HUES48 (cell line): Measurements from ENCODE around the gene ZMYND11.

Experiments used
- H3K27ac ChIP-seq: one replicate; pipeline ENCODE4 v1.7.0; 2013; ENCODE audit warnings: low read depth, low read length, inconsistent platforms
- H3K27me3 ChIP-seq: 2 replicates; pipeline ENCODE4 v1.6.1; 2013; ENCODE audit warnings: mild to moderate bottlenecking, low read length; ENCODE audit not compliant: control insufficient read depth, insufficient read depth
- H3K36me3 ChIP-seq: 2 replicates; pipeline ENCODE4 v1.6.1; 2013; ENCODE audit warnings: low read length; ENCODE audit not compliant: control insufficient read depth, insufficient read depth
- H3K4me1 ChIP-seq: 2 replicates; pipeline ENCODE4 v1.6.1; 2013; ENCODE audit warnings: mild to moderate bottlenecking, low read length; ENCODE audit not compliant: control insufficient read depth, insufficient read depth
- H3K4me3 ChIP-seq: 2 replicates; pipeline ENCODE4 v1.5.1; 2013; ENCODE audit warnings: mild to moderate bottlenecking, low read depth, low read length
- H3K9ac ChIP-seq: 2 replicates; pipeline ENCODE4 v1.6.1; 2013; ENCODE audit warnings: mild to moderate bottlenecking, low read depth, low read length, moderate library complexity
- H3K9me3 ChIP-seq: 2 replicates; pipeline ENCODE4 v1.6.1; 2013; ENCODE audit warnings: low read length; ENCODE audit not compliant: control insufficient read depth, insufficient read depth

ZMYND11 gene

GRCh38 chr10:228366-228765, 93.1 kb downstream of the ZMYND11 start:
- Histone ChIP-seq H3K4me1 (no peaks in the 10 kb centered on the region), H3K27ac (no peak overlapping the region), H3K9ac (no peak overlapping the region), H3K9me3 (no peaks in the 10 kb centered on the region), H3K4me3 (no peak overlapping the region), H3K27me3 (no peaks in the 10 kb centered on the region), H3K36me3 (no peaks in the 10 kb centered on the region)

GRCh38 chr10:230758-231157, 95.5 kb downstream of the ZMYND11 start:
- H3K9ac ChIP-seq, result no peak overlapping the region
- no peaks in the 10 kb centered on the region for H3K27me3 ChIP-seq
- H3K9me3 ChIP-seq, result no peaks in the 10 kb centered on the region
- no peaks in the 10 kb centered on the region; the same call in 1 of the 2 replicates for H3K36me3 ChIP-seq
- H3K4me3 ChIP-seq, result no peak overlapping the region
- no peaks in the 10 kb centered on the region for H3K4me1 ChIP-seq
- H3K27ac ChIP-seq, result no peak overlapping the region

GRCh38 chr10:232061-232460, 96.8 kb downstream of the ZMYND11 start:
- no peak overlapping the region for H3K9ac ChIP-seq
- no peak overlapping the region for H3K27ac ChIP-seq
- no peaks in the 10 kb centered on the region for H3K27me3 ChIP-seq
- H3K36me3 ChIP-seq, result peaks cover 4% of the 10 kb centered on the region
- no peak overlapping the region for H3K4me3 ChIP-seq
- no peaks in the 10 kb centered on the region for H3K9me3 ChIP-seq
- H3K4me1 ChIP-seq, result no peaks in the 10 kb centered on the region

GRCh38 chr10:232878-233277, 97.6 kb downstream of the ZMYND11 start:
- no peak overlapping the region for H3K4me3 ChIP-seq
- H3K4me1 ChIP-seq, result peaks cover 4% of the 10 kb centered on the region; the same call in 1 of the 2 replicates
- peaks cover 4% of the 10 kb centered on the region for H3K36me3 ChIP-seq
- no peak overlapping the region for H3K9ac ChIP-seq
- H3K9me3 ChIP-seq, result no peaks in the 10 kb centered on the region
- H3K27ac ChIP-seq, result no peak overlapping the region
- H3K27me3 ChIP-seq, result no peaks in the 10 kb centered on the region

- Histone ChIP-seq H3K27me3 (no peaks in the 10 kb centered on the region), H3K9me3 (no peaks in the 10 kb centered on the region), H3K4me3 (no peak overlapping the region), H3K36me3 (peaks cover 8% of the 10 kb centered on the region), H3K9ac (no peak overlapping the region), H3K4me1 (peaks cover 5% of the 10 kb centered on the region; the same call in 1 of the 2 replicates), H3K27ac (no peak overlapping the region)
These were observed 99.6 kb downstream of the ZMYND11 start for GRCh38 chr10:234708-235406.

- Histone ChIP-seq H3K36me3 (peaks cover 13% of the 10 kb centered on the region), H3K27me3 (no peaks in the 10 kb centered on the region), H3K4me3 (no peak overlapping the region), H3K27ac (no peak overlapping the region), H3K4me1 (peaks cover 5% of the 10 kb centered on the region; the same call in 1 of the 2 replicates), H3K9me3 (no peaks in the 10 kb centered on the region), H3K9ac (no peak overlapping the region)
These were observed 100.7 kb downstream of the ZMYND11 start for GRCh38 chr10:235915-236314.

- Histone ChIP-seq H3K27ac (no peak overlapping the region), H3K4me3 (no peak overlapping the region), H3K27me3 (no peaks in the 10 kb centered on the region), H3K4me1 (peaks cover 5% of the 10 kb centered on the region; the same call in 1 of the 2 replicates), H3K36me3 (peaks cover 31% of the 10 kb centered on the region), H3K9ac (no peak overlapping the region), H3K9me3 (no peaks in the 10 kb centered on the region)
These were observed 103.9 kb downstream of the ZMYND11 start for GRCh38 chr10:239109-239508.

- Histone ChIP-seq H3K9me3 (no peaks in the 10 kb centered on the region), H3K4me3 (no peak overlapping the region), H3K27me3 (no peaks in the 10 kb centered on the region), H3K36me3 (peaks cover 40% of the 10 kb centered on the region), H3K27ac (no peak overlapping the region), H3K9ac (no peak overlapping the region), H3K4me1 (peaks cover 5% of the 10 kb centered on the region; the same call in 1 of the 2 replicates)
These were observed 106.2 kb downstream of the ZMYND11 start for GRCh38 chr10:241451-241850.

GRCh38 chr10:241966-242643, 106.8 kb downstream of the ZMYND11 start:
- Histone ChIP-seq H3K27ac (no peak overlapping the region), H3K4me1 (peaks cover 5% of the 10 kb centered on the region; the same call in 1 of the 2 replicates), H3K4me3 (no peak overlapping the region), H3K27me3 (no peaks in the 10 kb centered on the region), H3K36me3 (peaks cover 43% of the 10 kb centered on the region), H3K9me3 (no peaks in the 10 kb centered on the region), H3K9ac (no peak overlapping the region)

- H3K4me1 ChIP-seq, result no peaks in the 10 kb centered on the region
- H3K36me3 ChIP-seq, result peaks cover 63% of the 10 kb centered on the region
- no peak overlapping the region for H3K27ac ChIP-seq
- no peaks in the 10 kb centered on the region for H3K9me3 ChIP-seq
- H3K27me3 ChIP-seq, result no peaks in the 10 kb centered on the region
- no peak overlapping the region for H3K9ac ChIP-seq
- no peak overlapping the region for H3K4me3 ChIP-seq
These were observed 109.0 kb downstream of the ZMYND11 start for GRCh38 chr10:244227-244626.

- Histone ChIP-seq H3K27me3 (no peaks in the 10 kb centered on the region), H3K9me3 (no peaks in the 10 kb centered on the region), H3K4me3 (no peak overlapping the region), H3K4me1 (no peaks in the 10 kb centered on the region), H3K9ac (no peak overlapping the region), H3K36me3 (peaks cover 70% of the 10 kb centered on the region), H3K27ac (no peak overlapping the region)
These were observed 111.2 kb downstream of the ZMYND11 start for GRCh38 chr10:246431-246830.
